HUES6 (cell line): Measurements from ENCODE around the gene TJP3.
A peak's percentile ranks its signal among the peaks of the same experiment; 100 is the strongest.

Experiments used
- H3K27ac ChIP-seq: 2 replicates; pipeline ENCODE4 v1.7.0; 2013; ENCODE audit warnings: low read depth, mild to moderate bottlenecking, low read length, inconsistent platforms
- H3K27me3 ChIP-seq: 2 replicates; pipeline ENCODE4 v1.6.1; 2013; ENCODE audit warnings: low read length; ENCODE audit not compliant: control insufficient read depth, insufficient read depth
- H3K36me3 ChIP-seq: 2 replicates; pipeline ENCODE4 v1.6.1; 2013; ENCODE audit warnings: low read length; ENCODE audit not compliant: control insufficient read depth, insufficient read depth
- H3K4me1 ChIP-seq: 2 replicates; pipeline ENCODE4 v1.6.1; 2013; ENCODE audit warnings: low read length; ENCODE audit not compliant: control insufficient read depth, insufficient read depth
- H3K4me3 ChIP-seq: 2 replicates; pipeline ENCODE4 v1.5.1; 2013; ENCODE audit warnings: low read depth, low read length
- H3K9ac ChIP-seq: one replicate; pipeline ENCODE4 v1.6.1; 2013; ENCODE audit warnings: mild to moderate bottlenecking, low read length
- H3K9me3 ChIP-seq: 2 replicates; pipeline ENCODE4 v1.6.1; 2013; ENCODE audit warnings: low read depth, low read length; ENCODE audit not compliant: control insufficient read depth, insufficient read depth

The TJP3 gene

DNA sequence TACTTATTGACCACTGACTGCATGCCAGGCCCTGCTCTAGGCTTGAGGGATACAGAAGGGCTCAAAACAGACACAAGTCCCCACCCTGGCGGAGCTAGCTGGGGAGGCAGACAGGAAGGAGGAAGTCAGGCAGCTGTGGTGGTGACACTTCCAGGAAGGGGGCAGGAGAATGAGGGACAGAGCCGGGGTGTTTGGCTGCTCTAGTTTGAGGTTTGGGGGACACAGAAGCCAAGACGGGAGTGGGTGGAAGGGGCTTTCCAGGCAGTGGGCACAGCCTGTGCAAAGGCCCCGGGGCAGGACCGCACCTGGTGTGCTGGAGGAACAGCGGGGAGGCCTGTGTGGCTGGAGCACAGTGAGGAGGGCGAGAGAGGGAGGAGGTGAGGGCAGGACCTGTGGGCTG lies 58.3 kb downstream of the TJP3 start:
- no peaks in the 10 kb centered on the region for H3K27me3 ChIP-seq
- peaks cover 29% of the 10 kb centered on the region for H3K36me3 ChIP-seq
- no peak overlapping the region for H3K27ac ChIP-seq
- H3K9ac ChIP-seq = no peak overlapping the region
- H3K4me1 ChIP-seq = peaks cover 11% of the 10 kb centered on the region; the same call in 1 of the 2 replicates
- H3K4me3 ChIP-seq = no peak overlapping the region
- H3K9me3 ChIP-seq = no peaks in the 10 kb centered on the region

- Histone ChIP-seq H3K27ac (no peak overlapping the region), H3K9me3 (no peaks in the 10 kb centered on the region), H3K27me3 (no peaks in the 10 kb centered on the region), H3K36me3 (peaks cover 29% of the 10 kb centered on the region), H3K4me1 (peaks cover 14% of the 10 kb centered on the region; the same call in 1 of the 2 replicates), H3K4me3 (no peak overlapping the region), H3K9ac (no peak overlapping the region)
Observed at GRCh38 chr19:3767050-3767449, 58.9 kb downstream of the TJP3 start.

DNA sequence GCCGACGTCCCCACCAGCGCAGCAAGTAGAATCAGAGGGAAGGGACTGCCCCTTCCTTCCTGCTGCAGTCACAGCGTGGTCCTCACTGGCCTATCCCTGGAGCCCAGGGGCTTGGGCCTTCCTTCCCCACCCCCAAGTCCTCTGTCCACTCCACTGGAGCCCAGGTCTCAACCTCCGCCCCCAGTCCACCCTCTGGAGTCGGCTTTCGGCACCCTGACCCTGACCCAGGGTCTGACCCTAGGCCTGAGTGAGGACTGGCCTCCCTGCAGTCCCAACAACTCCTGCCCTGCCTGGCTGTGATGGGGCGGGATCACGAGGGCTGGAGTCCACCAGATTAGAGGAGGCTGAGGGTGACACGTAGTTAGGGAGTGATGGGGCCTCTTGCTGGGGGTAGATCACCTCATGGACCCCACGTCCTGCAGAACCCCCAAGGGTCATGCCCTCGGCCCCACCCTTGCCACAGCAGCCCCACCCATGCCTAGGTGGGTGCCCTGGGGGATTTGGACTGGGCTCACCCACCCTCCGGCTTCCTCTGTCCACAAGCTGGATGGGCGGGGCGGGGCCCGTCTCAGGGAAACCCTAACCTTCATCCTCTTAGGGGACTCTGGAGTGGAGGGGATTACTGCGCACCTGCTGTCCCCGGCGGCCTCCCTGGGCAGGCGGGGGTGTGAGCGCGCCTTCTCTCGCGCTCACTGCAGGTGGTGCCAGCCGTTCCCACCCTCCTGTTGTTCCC lies 60.0 kb downstream of the TJP3 start:
- Histone ChIP-seq H3K36me3 (peaks cover 29% of the 10 kb centered on the region), H3K27me3 (no peaks in the 10 kb centered on the region), H3K4me1 (peaks cover 11% of the 10 kb centered on the region; the same call in 1 of the 2 replicates), H3K9me3 (no peaks in the 10 kb centered on the region), H3K4me3 (no peak overlapping the region), H3K9ac (no peak overlapping the region), H3K27ac (no peak overlapping the region)

- H3K4me1 ChIP-seq = 0 out of 2 replicates have a peak, but pooled peaks cover 10% of the 10 kb centered on the region
- H3K9ac ChIP-seq = no peak overlapping the region
- no peak overlapping the region for H3K27ac ChIP-seq
- H3K36me3 ChIP-seq = peaks cover 29% of the 10 kb centered on the region
- no peak overlapping the region for H3K4me3 ChIP-seq
- no peaks in the 10 kb centered on the region for H3K27me3 ChIP-seq
- H3K9me3 ChIP-seq = no peaks in the 10 kb centered on the region
Observed at GRCh38 chr19:3768748-3769099, 60.5 kb downstream of the TJP3 start.

GRCh38 chr19:3769494-3769893 lies 61.3 kb downstream of the TJP3 start:
- no peak overlapping the region for H3K9ac ChIP-seq
- no peaks in the 10 kb centered on the region for H3K27me3 ChIP-seq
- H3K9me3 ChIP-seq = no peaks in the 10 kb centered on the region
- no peak overlapping the region for H3K4me3 ChIP-seq
- peaks cover 29% of the 10 kb centered on the region for H3K36me3 ChIP-seq
- 0 out of 2 replicates have a peak, but pooled peaks cover 10% of the 10 kb centered on the region for H3K4me1 ChIP-seq
- H3K27ac ChIP-seq = no peak overlapping the region

DNA sequence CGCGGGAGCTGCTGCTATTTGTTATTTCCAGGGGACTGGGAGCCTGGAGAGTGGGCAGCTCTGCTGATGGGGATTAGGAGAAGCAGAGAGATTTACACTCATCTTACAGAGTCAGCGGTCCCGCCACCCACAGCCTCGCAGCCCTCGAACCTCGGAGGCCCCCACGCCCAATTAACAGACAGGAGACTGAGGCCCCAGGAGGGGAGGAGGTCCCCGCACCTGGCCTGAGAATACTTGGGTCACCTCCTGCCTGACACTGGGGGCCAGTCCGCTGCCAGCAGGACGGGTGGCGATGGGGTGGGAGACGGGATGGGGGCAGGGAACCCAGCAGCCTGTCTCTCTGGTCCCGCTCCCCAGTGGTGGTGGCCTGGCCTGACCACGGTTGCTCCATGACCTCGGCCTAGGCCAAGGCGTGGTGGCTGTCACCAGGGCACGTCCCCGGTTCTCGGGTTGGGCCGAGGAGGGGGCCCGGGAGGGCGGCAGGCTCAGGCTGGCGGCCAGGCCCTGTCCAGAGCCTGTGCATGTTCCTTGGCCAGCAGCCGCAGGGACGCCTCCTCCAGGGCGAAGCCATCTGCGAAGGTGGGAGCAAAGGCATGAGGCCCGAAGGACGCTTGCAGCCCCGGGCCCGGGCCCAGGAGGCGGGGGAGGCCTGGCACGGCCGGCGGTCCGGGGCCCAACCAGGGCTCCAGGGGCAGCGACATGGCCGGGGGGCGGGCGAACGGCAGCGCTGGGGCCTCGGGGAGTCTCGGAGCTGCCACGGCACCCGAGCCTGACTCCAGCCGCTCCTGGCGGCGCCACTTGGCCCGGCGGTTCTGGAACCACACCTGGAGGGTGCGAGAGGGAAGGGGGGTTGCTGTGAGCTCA lies 62.2 kb downstream of the TJP3 start:
- Histone ChIP-seq H3K27ac (0 out of 2 replicates have a peak overlapping the region, but pooled peaks have one; percentile 18), H3K4me3 (no peak overlapping the region), H3K27me3 (no peaks in the 10 kb centered on the region), H3K4me1 (0 out of 2 replicates have a peak, but pooled peaks cover 10% of the 10 kb centered on the region), H3K9me3 (no peaks in the 10 kb centered on the region), H3K36me3 (peaks cover 24% of the 10 kb centered on the region; the same call in 1 of the 2 replicates), H3K9ac (no peak overlapping the region)

- Histone ChIP-seq H3K9ac (peak overlapping the region; percentile 30), H3K9me3 (no peaks in the 10 kb centered on the region)
Observed at GRCh38 chr19:3771000-3771905, 63.1 kb downstream of the TJP3 start.

GRCh38 chr19:3771906-3772455 lies 63.8 kb downstream of the TJP3 start, which contains the start of gene RAX2:
Gene RAX2 (minus strand): TSS chr19:3772228. CDS start chr19:3771742, 486 bp downstream.
- Histone ChIP-seq H3K4me1 (0 out of 2 replicates have a peak, but pooled peaks cover 10% of the 10 kb centered on the region), H3K27me3 (no peaks in the 10 kb centered on the region), H3K9me3 (no peaks in the 10 kb centered on the region), H3K27ac (no peak within 1 kb of the TSS), H3K9ac (peak within 1 kb of the TSS; percentile 30), H3K4me3 (no peak within 1 kb of the TSS), H3K36me3 (peaks cover 17% of the 10 kb centered on the region; the same call in 1 of the 2 replicates)

More at GRCh38 chr19:3771000-3771905, 63.1 kb downstream of the TJP3 start:
- H3K27me3 ChIP-seq = no peaks in the 10 kb centered on the region
- 0 out of 2 replicates have a peak, but pooled peaks cover 10% of the 10 kb centered on the region for H3K4me1 ChIP-seq
- no peak overlapping the region for H3K4me3 ChIP-seq
- H3K36me3 ChIP-seq = peaks cover 24% of the 10 kb centered on the region; the same call in 1 of the 2 replicates
- H3K27ac ChIP-seq = no peak overlapping the region

- no peaks in the 10 kb centered on the region for H3K9me3 ChIP-seq
- H3K9ac ChIP-seq = no peak overlapping the region
- H3K27me3 ChIP-seq = no peaks in the 10 kb centered on the region
- H3K4me3 ChIP-seq = no peak overlapping the region
- H3K27ac ChIP-seq = no peak overlapping the region
- 0 out of 2 replicates have a peak, but pooled peaks cover 10% of the 10 kb centered on the region for H3K4me1 ChIP-seq
- H3K36me3 ChIP-seq = 0 out of 2 replicates have a peak, but pooled peaks cover 5% of the 10 kb centered on the region
Observed at GRCh38 chr19:3773814-3774515, 65.8 kb downstream of the TJP3 start.
